ENCODE results near the gene CLSTN2. TPM values are rescaled to one million over a fixed set of nuclear protein-coding genes. Genes with fewer than 3 reads are reported as not detected.

The CLSTN2 gene
- total RNA-seq, 1 experiment from 2014 or later, result not detected

- H3K4me3 ChIP-seq (ENCODE audit: low read length), result no peak overlapping the region
- no peak overlapping the region for H2AFZ ChIP-seq (ENCODE audit: low read length)
- H3K9me2 ChIP-seq (replicated peaks; ENCODE audit: low read length), result no peaks in the 10 kb centered on the region
- no peak overlapping the region for H3K27ac ChIP-seq (ENCODE audit: low read length)
- no peaks in the 10 kb centered on the region for H3K79me2 ChIP-seq (ENCODE audit: low read length)
- intact Hi-C loops (cut with micrococcal nuclease), result no loop called here
- H3K4me2 ChIP-seq (ENCODE audit: low read length), result no peak overlapping the region
- peaks cover 14% of the 10 kb centered on the region; the same call in 1 of the 2 replicates for H3K27me3 ChIP-seq (ENCODE audit: low read length)
- TF ChIP-seq EZH2phosphoT487 (IDR thresholded peaks at IDR 0.05; ENCODE audit: borderline replicate concordance, low read length) (no peak), EZH2 (IDR thresholded peaks at IDR 0.05; ENCODE audit: low read length, unreplicated experiment) (no peak)
- TF ChIP-seq, protein P1, sequence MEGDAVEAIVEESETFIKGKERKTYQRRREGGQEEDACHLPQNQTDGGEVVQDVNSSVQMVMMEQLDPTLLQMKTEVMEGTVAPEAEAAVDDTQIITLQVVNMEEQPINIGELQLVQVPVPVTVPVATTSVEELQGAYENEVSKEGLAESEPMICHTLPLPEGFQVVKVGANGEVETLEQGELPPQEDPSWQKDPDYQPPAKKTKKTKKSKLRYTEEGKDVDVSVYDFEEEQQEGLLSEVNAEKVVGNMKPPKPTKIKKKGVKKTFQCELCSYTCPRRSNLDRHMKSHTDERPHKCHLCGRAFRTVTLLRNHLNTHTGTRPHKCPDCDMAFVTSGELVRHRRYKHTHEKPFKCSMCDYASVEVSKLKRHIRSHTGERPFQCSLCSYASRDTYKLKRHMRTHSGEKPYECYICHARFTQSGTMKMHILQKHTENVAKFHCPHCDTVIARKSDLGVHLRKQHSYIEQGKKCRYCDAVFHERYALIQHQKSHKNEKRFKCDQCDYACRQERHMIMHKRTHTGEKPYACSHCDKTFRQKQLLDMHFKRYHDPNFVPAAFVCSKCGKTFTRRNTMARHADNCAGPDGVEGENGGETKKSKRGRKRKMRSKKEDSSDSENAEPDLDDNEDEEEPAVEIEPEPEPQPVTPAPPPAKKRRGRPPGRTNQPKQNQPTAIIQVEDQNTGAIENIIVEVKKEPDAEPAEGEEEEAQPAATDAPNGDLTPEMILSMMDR (conservative IDR thresholded peaks at IDR 0.05; ENCODE audit: low read depth, low read length), result no peak
- H3F3A ChIP-seq (ENCODE audit: low read length, unreplicated experiment), result no peaks in the 10 kb centered on the region
- ChIA-PET CTCF (no interaction called here), POLR2A (ENCODE audit: unreplicated experiment) (no interaction called here)
- no peaks in the 10 kb centered on the region for H3K36me3 ChIP-seq (ENCODE audit: low read depth, low read length)
- no peak for ATAC-seq
- no peak overlapping the region for H3K9ac ChIP-seq (ENCODE audit: low read length)
- no peaks in the 10 kb centered on the region for H3K4me1 ChIP-seq (ENCODE audit: insufficient read depth, low read length)
- no peak for DNase-seq
- no peaks in the 10 kb centered on the region for H3K9me3 ChIP-seq (ENCODE audit: low read length)
- H4K20me1 ChIP-seq (ENCODE audit: low read length), result no peaks in the 10 kb centered on the region
- no TSS peak for BruUV-seq (replicated peaks)
These were observed 4.8 kb upstream of the CLSTN2 start for GRCh38 chr3:139930211-139930610.

DNA sequence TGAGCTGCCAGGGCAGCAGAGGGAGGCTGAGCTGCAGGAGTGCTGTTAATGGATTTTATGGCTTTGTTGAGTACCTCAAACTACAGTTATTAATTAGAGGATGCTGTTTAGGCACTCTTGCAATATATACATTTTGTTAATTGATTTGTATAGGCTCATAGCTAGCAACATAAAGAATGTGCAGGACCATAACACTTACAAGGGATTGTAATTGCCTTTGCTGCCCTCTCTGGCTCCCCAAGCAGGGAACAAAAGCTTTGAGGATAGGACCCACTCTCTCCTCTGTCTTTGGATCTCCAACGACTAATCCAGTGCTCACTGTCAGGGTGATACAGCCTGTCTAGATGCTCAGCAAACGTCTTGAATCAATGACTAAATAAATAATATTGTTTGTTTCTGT, 1.2 kb upstream of the CLSTN2 start:
- TF ChIP-seq, protein P1 (conservative IDR thresholded peaks at IDR 0.05; ENCODE audit: low read depth, low read length), result no peak

DNA sequence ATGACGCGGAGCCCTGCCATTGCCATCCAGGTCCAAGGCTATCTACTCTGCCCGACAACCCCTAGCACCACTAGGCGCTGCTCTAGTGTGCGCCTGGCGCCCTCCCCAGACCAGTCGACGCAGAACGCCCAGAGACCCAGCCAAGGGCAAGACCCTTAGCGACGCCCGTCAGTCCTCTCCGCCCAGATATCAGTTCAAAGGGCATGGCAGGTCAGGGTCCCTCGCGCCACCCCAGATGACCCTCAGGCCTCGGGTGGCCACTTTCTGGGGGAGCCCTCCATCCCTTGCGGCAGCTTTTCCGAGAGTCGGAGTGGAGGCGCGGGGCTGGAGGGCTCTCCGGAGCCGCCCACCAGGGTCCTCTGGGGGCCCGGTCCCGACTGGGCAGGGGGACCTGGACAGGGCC, 371 bp upstream of the CLSTN2 start:
- ChIA-PET POLR2A (ENCODE audit: unreplicated experiment) (no interaction called here), CTCF (no interaction called here)
- no peak overlapping the region for H3K4me3 ChIP-seq (ENCODE audit: low read length)
- ATAC-seq (no peak), DNase-seq (no peak)
- H3K27me3 ChIP-seq (ENCODE audit: low read length), result peaks cover 33% of the 10 kb centered on the region
- no peaks in the 10 kb centered on the region for H3K36me3 ChIP-seq (ENCODE audit: low read depth, low read length)
- BruUV-seq (replicated peaks), result no TSS peak
- H4K20me1 ChIP-seq (ENCODE audit: low read length), result no peaks in the 10 kb centered on the region
- intact Hi-C loops (cut with micrococcal nuclease), result no loop called here
- H3K4me2 ChIP-seq (ENCODE audit: low read length), result no peak overlapping the region
- no peak overlapping the region for H2AFZ ChIP-seq (ENCODE audit: low read length)
- no peaks in the 10 kb centered on the region for H3K9me3 ChIP-seq (ENCODE audit: low read length)
- H3K9me2 ChIP-seq (replicated peaks; ENCODE audit: low read length), result no peaks in the 10 kb centered on the region
- H3K27ac ChIP-seq (ENCODE audit: low read length), result no peak overlapping the region
- no peaks in the 10 kb centered on the region for H3F3A ChIP-seq (ENCODE audit: low read length, unreplicated experiment)
- H3K4me1 ChIP-seq (ENCODE audit: insufficient read depth, low read length), result no peaks in the 10 kb centered on the region
- no peak for TF ChIP-seq EZH2 (IDR thresholded peaks at IDR 0.05; ENCODE audit: low read length, unreplicated experiment)
- H3K79me2 ChIP-seq (ENCODE audit: low read length), result no peaks in the 10 kb centered on the region
- no peak overlapping the region for H3K9ac ChIP-seq (ENCODE audit: low read length)

More for the DNA sequence above, 1.2 kb upstream of the CLSTN2 start:
- no peaks in the 10 kb centered on the region for H3K9me3 ChIP-seq (ENCODE audit: low read length)
- H3K9me2 ChIP-seq (replicated peaks; ENCODE audit: low read length), result no peaks in the 10 kb centered on the region
- no peak overlapping the region for H3K4me3 ChIP-seq (ENCODE audit: low read length)
- no peak overlapping the region for H3K27ac ChIP-seq (ENCODE audit: low read length)
- H3K4me2 ChIP-seq (ENCODE audit: low read length), result no peak overlapping the region
- CTCF ChIA-PET, result no interaction called here
- H3K36me3 ChIP-seq (ENCODE audit: low read depth, low read length), result no peaks in the 10 kb centered on the region
- no peaks in the 10 kb centered on the region for H3K4me1 ChIP-seq (ENCODE audit: insufficient read depth, low read length)
- intact Hi-C loops (cut with micrococcal nuclease), result no loop called here
- POLR2A ChIA-PET (ENCODE audit: unreplicated experiment), result no interaction called here
- ATAC-seq (no peak), DNase-seq (no peak)
- BruUV-seq (replicated peaks), result no TSS peak
- H2AFZ ChIP-seq (ENCODE audit: low read length), result no peak overlapping the region
- H4K20me1 ChIP-seq (ENCODE audit: low read length), result no peaks in the 10 kb centered on the region
- peaks cover 33% of the 10 kb centered on the region for H3K27me3 ChIP-seq (ENCODE audit: low read length)
- H3K9ac ChIP-seq (ENCODE audit: low read length), result no peak overlapping the region
- H3K79me2 ChIP-seq (ENCODE audit: low read length), result no peaks in the 10 kb centered on the region
- no peaks in the 10 kb centered on the region for H3F3A ChIP-seq (ENCODE audit: low read length, unreplicated experiment)

Data from PC-3 (cell line).